CD14-positive monocyte (primary cell): Measurements from ENCODE around the gene TGFBR3. TPM values are rescaled to one million over a fixed set of nuclear protein-coding genes. Genes with fewer than 3 reads are reported as not detected.

Experiments used
- DNase-seq, 3 donors: peaks; one replicate each; pipeline ENCODE4 v3.0.0-alpha.2; 2011 to 2022
- H2AFZ ChIP-seq: 2 replicates; pipeline ENCODE4 v1.6.0; 2012; ENCODE audit warnings: mild to moderate bottlenecking, low read depth, low read length, inconsistent platforms; ENCODE audit not compliant: insufficient read depth, poor library complexity, severe bottlenecking
- H3K27ac ChIP-seq, 2 donors: 1 replicate in 1 of 2; 2 replicates in 1 of 2; pipeline ENCODE4 v1.5.1; 2012 to 2013; ENCODE audit warnings: low read length in 2 of 2, control low read depth in 1 of 2, inconsistent platforms in 1 of 2, low read depth in 1 of 2, mild to moderate bottlenecking in 1 of 2
- H3K27me3 ChIP-seq, 2 donors: one replicate each; pipeline versions ENCODE4 v1.6.0 to v1.6.1; 2011 to 2013; ENCODE audit warnings: low read length in 2 of 2; ENCODE audit not compliant: control insufficient read depth in 2 of 2, insufficient read depth in 2 of 2
- H3K36me3 ChIP-seq, 2 donors: replicated peaks in 1 of 2; 1 replicate in 1 of 2; 2 replicates in 1 of 2; pipeline versions ENCODE4 v1.5.1 to v1.6.1; 2012 to 2013; ENCODE audit warnings: low read length in 2 of 2, control low read depth in 1 of 2, inconsistent platforms in 1 of 2, mild to moderate bottlenecking in 1 of 2; ENCODE audit not compliant: insufficient read depth in 2 of 2, control insufficient read depth in 1 of 2
- H3K4me1 ChIP-seq, 2 donors: 1 replicate in 1 of 2; 2 replicates in 1 of 2; pipeline versions ENCODE4 v1.5.1 to v1.6.1; 2012 to 2013; ENCODE audit warnings: low read length in 2 of 2, control low read depth in 1 of 2, inconsistent platforms in 1 of 2, mild to moderate bottlenecking in 1 of 2, moderate library complexity in 1 of 2; ENCODE audit not compliant: insufficient read depth in 2 of 2, control insufficient read depth in 1 of 2
- H3K4me2 ChIP-seq: replicated peaks from 2 replicates; pipeline ENCODE3; 2012; ENCODE audit warnings: low read length, moderate library complexity, mild to moderate bottlenecking; ENCODE audit not compliant: poor library complexity, severe bottlenecking; ENCODE audit errors: extremely low read depth
- H3K4me3 ChIP-seq, 3 experiments: fragments of 200-600 bp in 1 of 3; sonication (generic) in 1 of 3; replicated peaks in 1 of 3; 1 replicate in 2 of 3; 2 replicates in 1 of 3; pipeline ENCODE4 v1.5.1; 2011 to 2013; ENCODE audit warnings: low read length in 3 of 3, mild to moderate bottlenecking in 3 of 3, control low read depth in 2 of 3, low read depth in 2 of 3, inconsistent platforms in 1 of 3, moderate library complexity in 1 of 3
- H3K79me2 ChIP-seq: 2 replicates; pipeline ENCODE4 v1.6.0; 2012; ENCODE audit warnings: mild to moderate bottlenecking, control low read depth, inconsistent platforms, low read length, moderate library complexity; ENCODE audit not compliant: insufficient read depth
- H3K9ac ChIP-seq: 2 replicates; pipeline ENCODE4 v1.6.0; 2017; ENCODE audit warnings: low read length, mild to moderate bottlenecking; ENCODE audit not compliant: insufficient read depth, poor library complexity, severe bottlenecking
- H3K9me3 ChIP-seq, 2 donors: replicated peaks in 1 of 2; 1 replicate in 1 of 2; 2 replicates in 1 of 2; pipeline versions ENCODE4 v1.5.1 to v1.6.1; 2012 to 2013; ENCODE audit warnings: low read length in 2 of 2, control low read depth in 1 of 2; ENCODE audit not compliant: control insufficient read depth in 1 of 2, insufficient read depth in 1 of 2
- H4K20me1 ChIP-seq: 2 replicates; pipeline ENCODE4 v1.6.0; 2012; ENCODE audit warnings: mild to moderate bottlenecking, low read length, control low read depth, moderate library complexity; ENCODE audit not compliant: insufficient read depth
- H3K27ac Mint-ChIP-seq, 7 donors: one replicate each; pipeline ENCODE4 v1.8.0; 2020; ENCODE audit warnings: mild to moderate bottlenecking in 7 of 7, mixed read lengths in 7 of 7, moderate library complexity in 6 of 7, inconsistent platforms in 2 of 7
- H3K27me3 Mint-ChIP-seq, 3 donors: one replicate each; pipeline ENCODE4 v1.8.0; 2021 to 2022; ENCODE audit warnings: low read depth in 3 of 3, mild to moderate bottlenecking in 3 of 3, mixed read lengths in 3 of 3, moderate library complexity in 3 of 3, inconsistent platforms in 1 of 3
- H3K36me3 Mint-ChIP-seq, 2 donors: one replicate each; pipeline ENCODE4 v1.8.0; 2020; ENCODE audit warnings: mixed read lengths in 2 of 2, inconsistent platforms in 1 of 2, mild to moderate bottlenecking in 1 of 2
- H3K4me1 Mint-ChIP-seq: one replicate; pipeline ENCODE4 v1.8.0; 2020; ENCODE audit warnings: mild to moderate bottlenecking, mixed read lengths
- H3K4me3 Mint-ChIP-seq, 2 donors: one replicate each; pipeline ENCODE4 v1.8.0; 2020; ENCODE audit warnings: mild to moderate bottlenecking in 2 of 2, mixed read lengths in 2 of 2, moderate library complexity in 1 of 2
- H3K9me3 Mint-ChIP-seq, 7 donors: one replicate each; pipeline ENCODE4 v1.8.0; 2020 to 2022; ENCODE audit warnings: mixed read lengths in 7 of 7, mild to moderate bottlenecking in 6 of 7, moderate library complexity in 6 of 7, inconsistent platforms in 2 of 7
- CTCF ChIP-seq: fragments of 200-600 bp; IDR thresholded peaks from one replicate; pipeline ENCODE4 v1.8.0; 2022; ENCODE audit warnings: antibody characterized with exemption, mild to moderate bottlenecking
- WGBS: methylation state at CpG from one replicate; pipeline ENCODE4 v1.1.5; 2013; ENCODE audit warnings: missing lambda C conversion rate; ENCODE audit not compliant: insufficient coverage; 5-methylcytosine and 5-hydroxymethylcytosine counted together
- intact Hi-C, 2 donors: fragments of 100-400 bp; cut with micrococcal nuclease; formaldehyde crosslinking; loops; one replicate each; pipeline versions ENCODE4 v1.15.0 to v1.15.1; 2023
- polyA plus RNA-seq, 3 donors: library from polyadenylated mRNA; depleted of rRNA in 1 of 3; unstranded in 2 of 3; stranded (reverse) in 1 of 3; fragments of 300-500 nt in 2 of 3; fragments of >200 nt in 1 of 3; fragmentation: Illumina TruSeq in 2 of 3; gene quantifications; 1 replicate in 2 of 3; 2 replicates in 1 of 3; pipeline ENCODE4 v1.2.3, GENCODE V29; 2012 to 2021

TGFBR3 gene
- polyA plus RNA-seq, 3 donors, result 0.09 to 0.28 (median 0.20) TPM

- intact Hi-C loops, result no loop called here
- Mint-ChIP-seq H3K4me1 (peaks cover 7% of the 10 kb centered on the region), H3K27me3 (peaks cover 0 to 6% (median 0%) of the 10 kb centered on the region in 3 donors), H3K9me3 (no peaks in the 10 kb centered on the region), H3K4me3 (no peak overlapping the region), H3K36me3 (no peaks in the 10 kb centered on the region), H3K27ac (no peak overlapping the region)
- H4K20me1 ChIP-seq, result no peaks in the 10 kb centered on the region
- H3K27ac ChIP-seq, result no peak overlapping the region
- no peaks in the 10 kb centered on the region for H3K79me2 ChIP-seq
- no peak overlapping the region for H3K4me2 ChIP-seq
- no peaks in the 10 kb centered on the region for H3K4me1 ChIP-seq
- DNase-seq, result no peak
- H3K27me3 ChIP-seq, result no peaks in the 10 kb centered on the region
- TF ChIP-seq CTCF, result no peak
- no peak overlapping the region for H3K4me3 ChIP-seq
- H2AFZ ChIP-seq, result no peak overlapping the region
- H3K36me3 ChIP-seq, result no peaks in the 10 kb centered on the region
- no peaks in the 10 kb centered on the region for H3K9me3 ChIP-seq
- no peak overlapping the region for H3K9ac ChIP-seq
- no CpG with 5 or more reads among the region's 3 CpGs for WGBS
Observed at GRCh38 chr1:91811363-91812025, 74.5 kb downstream of the TGFBR3 start.

- Mint-ChIP-seq H3K4me1 (peaks cover 12% of the 10 kb centered on the region), H3K27ac (no peak overlapping the region), H3K9me3 (no peaks in the 10 kb centered on the region), H3K4me3 (no peak overlapping the region), H3K27me3 (peaks cover 0 to 6% (median 0%) of the 10 kb centered on the region in 3 donors), H3K36me3 (no peaks in the 10 kb centered on the region)
- H3K4me3 ChIP-seq, result no peak overlapping the region
- H3K4me1 ChIP-seq, result peaks cover 2 to 3% of the 10 kb centered on the region in 2 donors
- WGBS, result 86% methylated on average over 1 of the region's 3 CpGs
- TF ChIP-seq CTCF, result no peak
- no peaks in the 10 kb centered on the region for H3K9me3 ChIP-seq
- no peak overlapping the region for H3K9ac ChIP-seq
- no peaks in the 10 kb centered on the region for H3K79me2 ChIP-seq
- H3K36me3 ChIP-seq, result no peaks in the 10 kb centered on the region
- H4K20me1 ChIP-seq, result no peaks in the 10 kb centered on the region
- H3K4me2 ChIP-seq, result no peak overlapping the region
- no peak overlapping the region for H2AFZ ChIP-seq
- H3K27me3 ChIP-seq, result no peaks in the 10 kb centered on the region
- H3K27ac ChIP-seq, result no peak overlapping the region
- DNase-seq, result no peak
- intact Hi-C loops, result no loop called here
Observed at GRCh38 chr1:91809317-91809716, 76.6 kb downstream of the TGFBR3 start.
